ENCODE results near the gene KAZN.
A peak's percentile ranks its signal among the peaks of the same experiment; 100 is the strongest.

KAZN gene

DNA sequence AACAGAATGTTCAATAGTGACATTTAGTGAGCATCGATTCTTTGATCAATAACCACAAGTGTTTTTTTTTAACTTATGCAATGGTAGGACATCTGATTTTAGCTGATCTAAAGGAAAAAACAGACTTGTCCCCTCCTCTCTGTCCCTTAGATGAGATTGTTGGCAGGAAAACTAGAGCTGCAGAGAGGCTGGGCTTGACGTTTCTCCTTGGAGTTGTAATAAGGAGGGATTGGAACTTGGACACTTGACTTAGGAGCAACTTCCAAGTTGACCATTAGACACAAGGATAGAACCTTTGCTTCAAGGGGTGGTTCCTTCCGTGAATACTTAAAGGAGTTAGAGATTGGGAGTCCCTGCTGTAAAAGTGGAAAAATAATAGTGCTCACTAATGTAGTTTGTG, 49.9 kb downstream of the KAZN start (continued):
- TF ChIP-seq ZBTB7A (tag by site-specific recombination; IDR thresholded peaks at IDR 0.05; ENCODE audit: low read depth): no peak

- POLR2A ChIA-PET: no interaction called here
- Histone ChIP-seq H3K9me3 (ENCODE audit: control insufficient read depth, insufficient read depth, low read depth, low read length) (no peaks in the 10 kb centered on the region), H3K27ac (ENCODE audit: extremely low read depth, low read depth, low read length) (no peak overlapping the region), H3K4me3 (ENCODE audit: low read depth, low read length) (no peak overlapping the region), H3K4me1 (ENCODE audit: control insufficient read depth, insufficient read depth, low read length) (no peaks in the 10 kb centered on the region), H3K36me3 (ENCODE audit: control insufficient read depth in 2 of 2, insufficient read depth in 1 of 2, low read length in 2 of 2) (no peaks in the 10 kb centered on the region)
- CTCF ChIA-PET: interaction anchor here (0.5 kb wide), 1 partner anchor 194 kb away, joined by 4 read pairs; no protein-coding TSS in a partner anchor
- TF ChIP-seq GFI1B (tag by site-specific recombination; IDR thresholded peaks at IDR 0.05): no peak
- TF ChIP-seq PRDM6 (tag by site-specific recombination; IDR thresholded peaks at IDR 0.05): no peak
- TF ChIP-seq ZNF580 (tag by site-specific recombination; IDR thresholded peaks at IDR 0.05): no peak
- TF ChIP-seq ZNF768 (tag by site-specific recombination; IDR thresholded peaks at IDR 0.05): peak; percentile 76
These were observed 50.7 kb downstream of the KAZN start for GRCh38 chr1:14648896-14649855.

- Histone ChIP-seq H3K4me3 (ENCODE audit: low read depth, low read length) (no peak overlapping the region), H3K36me3 (ENCODE audit: control insufficient read depth in 2 of 2, insufficient read depth in 1 of 2, low read length in 2 of 2) (no peaks in the 10 kb centered on the region), H3K4me1 (ENCODE audit: control insufficient read depth, insufficient read depth, low read length) (no peaks in the 10 kb centered on the region), H3K27ac (ENCODE audit: extremely low read depth, low read depth, low read length) (no peak overlapping the region), H3K9me3 (ENCODE audit: control insufficient read depth, insufficient read depth, low read depth, low read length) (no peaks in the 10 kb centered on the region)
- ChIA-PET CTCF (interaction anchor here (0.7 kb wide), 1 partner anchor 14 kb away, joined by 5 read pairs; no protein-coding TSS in a partner anchor), POLR2A (no interaction called here)
- TF ChIP-seq ZNF660 (tag by site-specific recombination; IDR thresholded peaks at IDR 0.05): no peak
- no peak for TF ChIP-seq ZNF404 (tag by site-specific recombination; IDR thresholded peaks at IDR 0.05)
- TF ChIP-seq, protein P1, sequence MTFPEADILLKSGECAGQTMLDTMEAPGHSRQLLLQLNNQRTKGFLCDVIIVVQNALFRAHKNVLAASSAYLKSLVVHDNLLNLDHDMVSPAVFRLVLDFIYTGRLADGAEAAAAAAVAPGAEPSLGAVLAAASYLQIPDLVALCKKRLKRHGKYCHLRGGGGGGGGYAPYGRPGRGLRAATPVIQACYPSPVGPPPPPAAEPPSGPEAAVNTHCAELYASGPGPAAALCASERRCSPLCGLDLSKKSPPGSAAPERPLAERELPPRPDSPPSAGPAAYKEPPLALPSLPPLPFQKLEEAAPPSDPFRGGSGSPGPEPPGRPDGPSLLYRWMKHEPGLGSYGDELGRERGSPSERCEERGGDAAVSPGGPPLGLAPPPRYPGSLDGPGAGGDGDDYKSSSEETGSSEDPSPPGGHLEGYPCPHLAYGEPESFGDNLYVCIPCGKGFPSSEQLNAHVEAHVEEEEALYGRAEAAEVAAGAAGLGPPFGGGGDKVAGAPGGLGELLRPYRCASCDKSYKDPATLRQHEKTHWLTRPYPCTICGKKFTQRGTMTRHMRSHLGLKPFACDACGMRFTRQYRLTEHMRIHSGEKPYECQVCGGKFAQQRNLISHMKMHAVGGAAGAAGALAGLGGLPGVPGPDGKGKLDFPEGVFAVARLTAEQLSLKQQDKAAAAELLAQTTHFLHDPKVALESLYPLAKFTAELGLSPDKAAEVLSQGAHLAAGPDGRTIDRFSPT (tag by site-specific recombination; IDR thresholded peaks at IDR 0.05): no peak
- no peak for TF ChIP-seq SCRT2 (tag by site-specific recombination; IDR thresholded peaks at IDR 0.05)
- TF ChIP-seq, protein P2, sequence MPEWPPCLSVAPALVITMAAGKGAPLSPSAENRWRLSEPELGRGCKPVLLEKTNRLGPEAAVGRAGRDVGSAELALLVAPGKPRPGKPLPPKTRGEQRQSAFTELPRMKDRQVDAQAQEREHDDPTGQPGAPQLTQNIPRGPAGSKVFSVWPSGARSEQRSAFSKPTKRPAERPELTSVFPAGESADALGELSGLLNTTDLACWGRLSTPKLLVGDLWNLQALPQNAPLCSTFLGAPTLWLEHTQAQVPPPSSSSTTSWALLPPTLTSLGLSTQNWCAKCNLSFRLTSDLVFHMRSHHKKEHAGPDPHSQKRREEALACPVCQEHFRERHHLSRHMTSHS (tag by site-specific recombination; IDR thresholded peaks at IDR 0.05): no peak
- TF ChIP-seq GLIS1 (tag by site-specific recombination; IDR thresholded peaks at IDR 0.05): no peak
- no peak for TF ChIP-seq ZNF133 (tag by site-specific recombination; IDR thresholded peaks at IDR 0.05)
- no peak for TF ChIP-seq ZNF350 (tag by site-specific recombination; IDR thresholded peaks at IDR 0.05)
- no peak for TF ChIP-seq BCL11B (tag by site-specific recombination; IDR thresholded peaks at IDR 0.05; ENCODE audit: low read depth)
- no peak for TF ChIP-seq HOXC10 (CRISPR knock-in tag; IDR thresholded peaks at IDR 0.05)
- no peak for TF ChIP-seq ZNF211 (tag by site-specific recombination; IDR thresholded peaks at IDR 0.05; ENCODE audit: low read depth)
- TF ChIP-seq ZSCAN4 (tag by site-specific recombination; IDR thresholded peaks at IDR 0.05): no peak
- TF ChIP-seq GLI4 (tag by site-specific recombination; IDR thresholded peaks at IDR 0.05): no peak
- no peak for TF ChIP-seq RBAK (tag by site-specific recombination; IDR thresholded peaks at IDR 0.05)
These were observed 51.5 kb downstream of the KAZN start for GRCh38 chr1:14649976-14650375.

All from HEK293 (cell line).